Measurements from ENCODE around the gene LTBP1.

- TF ChIP-seq POLR2A (IDR thresholded peaks at IDR 0.05) (no peak), CTCF (IDR thresholded peaks at IDR 0.05) (no peak), EP300 (IDR thresholded peaks at IDR 0.05) (no peak)
Measured at GRCh38 chr2:33430856-33431255, 484.1 kb downstream of the LTBP1 start.

All from ovary (tissue), 3 donors.